Stimulated activated CD4-positive, alpha-beta T cell treated with anti-CD3 and anti-CD28 coated beads, Interleukin-4, amount 100 ng/mL, for 24 hours (primary cell): ENCODE data around the gene PPP1R12C.
"Not testable (repeated sequence)": the region's sequence is repeated elsewhere in the genome, so short reads cannot be mapped to it uniquely, and the experiment has no call there.

Experiments
- DNase-seq: peaks from one replicate; pipeline ENCODE4 v3.0.0-alpha.2; 2020

Gene PPP1R12C

GRCh38 chr19:55070466-55071128, 46.8 kb downstream of the PPP1R12C start:
- DNase-seq: no peak

- no peak for DNase-seq
Observed at GRCh38 chr19:55069865-55070197, 47.6 kb downstream of the PPP1R12C start.

- no peak for DNase-seq
Observed at GRCh38 chr19:55068950-55069864, 48.2 kb downstream of the PPP1R12C start.

- no peak for DNase-seq
Observed at GRCh38 chr19:55067869-55068268, 49.6 kb downstream of the PPP1R12C start.

- no peak for DNase-seq
Observed at GRCh38 chr19:55066107-55066709, 51.2 kb downstream of the PPP1R12C start.

GRCh38 chr19:55065516-55065915, 51.9 kb downstream of the PPP1R12C start:
- not testable (repeated sequence) for DNase-seq

GRCh38 chr19:55063492-55063843, 54.0 kb downstream of the PPP1R12C start:
- no peak for DNase-seq

GRCh38 chr19:55062735-55063491, 54.5 kb downstream of the PPP1R12C start, which contains the start of gene RDH13:
Gene RDH13 (minus strand): TSS chr19:55063148. CDS start chr19:55063032, 116 bp downstream.
- peak; percentile 99 for DNase-seq

- DNase-seq: not testable (repeated sequence)
Observed at GRCh38 chr19:55060287-55060686, 57.1 kb downstream of the PPP1R12C start.

- DNase-seq: no peak
Observed at GRCh38 chr19:55058781-55059610, 58.4 kb downstream of the PPP1R12C start.

GRCh38 chr19:55056827-55057226, 60.6 kb downstream of the PPP1R12C start:
- no peak for DNase-seq

GRCh38 chr19:55053735-55054134, 63.7 kb downstream of the PPP1R12C start:
- no peak for DNase-seq

GRCh38 chr19:55050749-55051532, 66.5 kb downstream of the PPP1R12C start:
- no peak for DNase-seq

- DNase-seq: no peak
Observed at GRCh38 chr19:55048446-55048845, 69.0 kb downstream of the PPP1R12C start.

- no peak for DNase-seq
Observed at GRCh38 chr19:55047951-55048350, 69.5 kb downstream of the PPP1R12C start.

- no peak for DNase-seq
Observed at GRCh38 chr19:55046975-55047622, 70.3 kb downstream of the PPP1R12C start.

- DNase-seq: no peak
Observed at GRCh38 chr19:55044771-55045716, 72.4 kb downstream of the PPP1R12C start.

- DNase-seq: no peak
Observed at GRCh38 chr19:55044286-55044685, 73.2 kb downstream of the PPP1R12C start.

- DNase-seq: no peak
Observed at GRCh38 chr19:55042688-55043087, 74.7 kb downstream of the PPP1R12C start.

- DNase-seq: no peak
Observed at GRCh38 chr19:55042344-55042678, 75.1 kb downstream of the PPP1R12C start.
